Measurements from ENCODE around the gene TMEM150C.
"Not testable (repeated sequence)": the region's sequence is repeated elsewhere in the genome, so short reads cannot be mapped to it uniquely, and the experiment has no call there.

TMEM150C gene

GRCh38 chr4:82555276-82555675 is 6.5 kb downstream of the TMEM150C start:
- Histone ChIP-seq H3K4me3 (ENCODE audit: low read length) (no peak overlapping the region), H3K27ac (ENCODE audit: low read depth, low read length) (no peak overlapping the region), H3K4me1 (ENCODE audit: control insufficient read depth, low read length) (no peaks in the 10 kb centered on the region), H3K9me2 (replicated peaks; ENCODE audit: control insufficient read depth, low read length) (no peaks in the 10 kb centered on the region), H3K27me3 (ENCODE audit: control insufficient read depth, low read length) (peaks cover 10% of the 10 kb centered on the region), H3F3A (ENCODE audit: control insufficient read depth, insufficient read depth) (no peaks in the 10 kb centered on the region), H3K4me2 (ENCODE audit: low read length) (no peak overlapping the region), H4K20me1 (ENCODE audit: control insufficient read depth, insufficient read depth, low read depth, low read length) (no peaks in the 10 kb centered on the region), H3K79me2 (ENCODE audit: control insufficient read depth, low read length) (no peaks in the 10 kb centered on the region), H3K36me3 (ENCODE audit: control insufficient read depth, low read length) (no peaks in the 10 kb centered on the region), H3K9me3 (ENCODE audit: control insufficient read depth, insufficient read depth, low read length) (no peaks in the 10 kb centered on the region)
- TF ChIP-seq CTCF (IDR thresholded peaks at IDR 0.05; ENCODE audit: low read depth, low read length, poor library complexity, severe bottlenecking), result no peak
- TF ChIP-seq EZH2phosphoT487 (IDR thresholded peaks at IDR 0.05; ENCODE audit: borderline replicate concordance, low read length), result no peak

GRCh38 chr4:82553020-82553419 is 8.8 kb downstream of the TMEM150C start:
- H3K27ac ChIP-seq (ENCODE audit: low read depth, low read length), result no peak overlapping the region
- H3K36me3 ChIP-seq (ENCODE audit: control insufficient read depth, low read length), result no peaks in the 10 kb centered on the region
- no peaks in the 10 kb centered on the region for H3K4me1 ChIP-seq (ENCODE audit: control insufficient read depth, low read length)
- TF ChIP-seq EZH2phosphoT487 (IDR thresholded peaks at IDR 0.05; ENCODE audit: borderline replicate concordance, low read length) (no peak), CTCF (IDR thresholded peaks at IDR 0.05; ENCODE audit: low read depth, low read length, poor library complexity, severe bottlenecking) (no peak)
- H3F3A ChIP-seq (ENCODE audit: control insufficient read depth, insufficient read depth), result no peaks in the 10 kb centered on the region
- no peaks in the 10 kb centered on the region for H3K79me2 ChIP-seq (ENCODE audit: control insufficient read depth, low read length)
- H3K4me2 ChIP-seq (ENCODE audit: low read length), result no peak overlapping the region
- H3K9me2 ChIP-seq (replicated peaks; ENCODE audit: control insufficient read depth, low read length), result no peaks in the 10 kb centered on the region
- H3K4me3 ChIP-seq (ENCODE audit: low read length), result no peak overlapping the region
- no peaks in the 10 kb centered on the region for H4K20me1 ChIP-seq (ENCODE audit: control insufficient read depth, insufficient read depth, low read depth, low read length)
- H3K27me3 ChIP-seq (ENCODE audit: control insufficient read depth, low read length), result peaks cover 10% of the 10 kb centered on the region; the same call in 1 of the 2 replicates
- H3K9me3 ChIP-seq (ENCODE audit: control insufficient read depth, insufficient read depth, low read length), result no peaks in the 10 kb centered on the region

GRCh38 chr4:82551734-82552133 is 10.1 kb downstream of the TMEM150C start:
- TF ChIP-seq CTCF (IDR thresholded peaks at IDR 0.05; ENCODE audit: low read depth, low read length, poor library complexity, severe bottlenecking) (no peak), EZH2phosphoT487 (IDR thresholded peaks at IDR 0.05; ENCODE audit: borderline replicate concordance, low read length) (no peak)
- Histone ChIP-seq H3K36me3 (ENCODE audit: control insufficient read depth, low read length) (no peaks in the 10 kb centered on the region), H3K27ac (ENCODE audit: low read depth, low read length) (no peak overlapping the region), H3F3A (ENCODE audit: control insufficient read depth, insufficient read depth) (no peaks in the 10 kb centered on the region), H3K9me2 (replicated peaks; ENCODE audit: control insufficient read depth, low read length) (no peaks in the 10 kb centered on the region), H3K9me3 (ENCODE audit: control insufficient read depth, insufficient read depth, low read length) (no peaks in the 10 kb centered on the region), H3K4me1 (ENCODE audit: control insufficient read depth, low read length) (no peaks in the 10 kb centered on the region), H3K4me3 (ENCODE audit: low read length) (no peak overlapping the region), H3K79me2 (ENCODE audit: control insufficient read depth, low read length) (no peaks in the 10 kb centered on the region), H3K4me2 (ENCODE audit: low read length) (no peak overlapping the region), H4K20me1 (ENCODE audit: control insufficient read depth, insufficient read depth, low read depth, low read length) (no peaks in the 10 kb centered on the region), H3K27me3 (ENCODE audit: control insufficient read depth, low read length) (peaks cover 8% of the 10 kb centered on the region; the same call in 1 of the 2 replicates)

- H3K4me1 ChIP-seq (ENCODE audit: control insufficient read depth, low read length); H3K27me3 ChIP-seq (ENCODE audit: control insufficient read depth, low read length); H4K20me1 ChIP-seq (ENCODE audit: control insufficient read depth, insufficient read depth, low read depth, low read length): not testable (repeated sequence)
Observed at GRCh38 chr4:82547850-82548249, 13.9 kb downstream of the TMEM150C start.

More at GRCh38 chr4:82547850-82548249, 13.9 kb downstream of the TMEM150C start:
- not testable (repeated sequence) for H3K79me2 ChIP-seq (ENCODE audit: control insufficient read depth, low read length); H3K4me3 ChIP-seq (ENCODE audit: low read length); H3F3A ChIP-seq (ENCODE audit: control insufficient read depth, insufficient read depth); H3K9me3 ChIP-seq (ENCODE audit: control insufficient read depth, insufficient read depth, low read length); H3K4me2 ChIP-seq (ENCODE audit: low read length); H3K36me3 ChIP-seq (ENCODE audit: control insufficient read depth, low read length); H3K9me2 ChIP-seq (replicated peaks; ENCODE audit: control insufficient read depth, low read length); H3K27ac ChIP-seq (ENCODE audit: low read depth, low read length)
